ENCODE measurements around the gene KLHL26. TPM values are rescaled to one million over a fixed set of nuclear protein-coding genes. Genes with fewer than 3 reads are reported as not detected.

Gene KLHL26
- total RNA-seq, 1 experiment from 2014 or later = 10.7 TPM

DNA sequence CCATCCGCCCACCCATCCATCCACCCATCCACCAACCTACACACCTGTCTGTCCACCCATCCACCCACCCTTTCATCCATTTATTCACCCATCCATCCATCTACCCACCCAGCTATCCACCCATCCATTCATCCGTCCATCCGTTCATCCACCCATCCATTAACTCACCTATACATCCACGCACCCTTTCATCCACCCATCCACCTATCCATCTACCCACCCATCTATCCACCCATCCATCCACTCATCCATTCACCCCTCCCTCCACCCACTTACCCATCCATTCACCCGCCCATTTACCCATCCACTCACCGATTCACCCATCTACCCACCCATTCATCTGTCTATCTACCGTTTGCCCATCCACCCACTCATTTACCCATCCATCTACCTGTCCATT lies 17.6 kb downstream of the KLHL26 start:
- no peak overlapping the region for H3K9ac ChIP-seq (ENCODE audit: extremely low read depth, insufficient read length, low read length)
- H3K27me3 Mint-ChIP-seq (ENCODE audit: low read depth) = peaks cover 4% of the 10 kb centered on the region
- H3K9me3 ChIP-seq (ENCODE audit: control insufficient read depth, low read depth, low read length) = no peaks in the 10 kb centered on the region
- no peaks in the 10 kb centered on the region for H3K9me3 Mint-ChIP-seq
- H3K27ac Mint-ChIP-seq = no peak overlapping the region
- no peak overlapping the region for H2AK5ac ChIP-seq (ENCODE audit: insufficient read length, low read length)
- no peak overlapping the region for H3K56ac ChIP-seq (ENCODE audit: insufficient read length, low read depth, low read length)
- H3K4ac ChIP-seq (ENCODE audit: low read depth, low read length) = no peak overlapping the region
- no peak overlapping the region for H2BK20ac ChIP-seq (ENCODE audit: low read depth, low read length, poor library complexity, severe bottlenecking)
- 100% methylated on average over 5 of the region's 7 CpGs for WGBS (ENCODE audit: extremely low coverage, insufficient read length, low lambda C conversion rate)
- DNase-seq = no peak
- H3K18ac ChIP-seq (ENCODE audit: insufficient read length, low read depth, low read length) = no peak overlapping the region
- no peaks in the 10 kb centered on the region for H3K23me2 ChIP-seq (ENCODE audit: insufficient read length, low read depth, low read length, poor library complexity, severe bottlenecking)
- no peak overlapping the region for H2BK12ac ChIP-seq (ENCODE audit: insufficient read length, low read depth, low read length)
- H3K36me3 Mint-ChIP-seq (ENCODE audit: insufficient read depth in 1 of 3, low read depth in 3 of 3) = peaks cover 0 to 2% (median 2%) of the 10 kb centered on the region in 3 experiments; a peak in 2 of 7 replicates
- no peak overlapping the region for H4K8ac ChIP-seq (replicated peaks; ENCODE audit: insufficient read length, low read depth, low read length)
- no peaks in the 10 kb centered on the region for H3K79me1 ChIP-seq (ENCODE audit: insufficient read depth, low read depth, low read length, poor library complexity, severe bottlenecking)
- H3K23ac ChIP-seq (ENCODE audit: insufficient read length, low read depth, low read length) = no peak overlapping the region
- no peak overlapping the region for H2BK5ac ChIP-seq (ENCODE audit: insufficient read length, low read length)
- no peak overlapping the region for H4K91ac ChIP-seq (ENCODE audit: insufficient read length, low read depth, low read length)
- H4K20me1 ChIP-seq (ENCODE audit: control insufficient read depth, insufficient read depth, insufficient read length) = no peaks in the 10 kb centered on the region
- H3K27me3 ChIP-seq (ENCODE audit: insufficient read depth, low read length) = no peaks in the 10 kb centered on the region
- H3K27ac ChIP-seq (ENCODE audit: insufficient read length, low read depth, low read length) = no peak overlapping the region
- H3K79me2 ChIP-seq (ENCODE audit: insufficient read depth, low read length) = no peaks in the 10 kb centered on the region
- TF ChIP-seq, protein P1, sequence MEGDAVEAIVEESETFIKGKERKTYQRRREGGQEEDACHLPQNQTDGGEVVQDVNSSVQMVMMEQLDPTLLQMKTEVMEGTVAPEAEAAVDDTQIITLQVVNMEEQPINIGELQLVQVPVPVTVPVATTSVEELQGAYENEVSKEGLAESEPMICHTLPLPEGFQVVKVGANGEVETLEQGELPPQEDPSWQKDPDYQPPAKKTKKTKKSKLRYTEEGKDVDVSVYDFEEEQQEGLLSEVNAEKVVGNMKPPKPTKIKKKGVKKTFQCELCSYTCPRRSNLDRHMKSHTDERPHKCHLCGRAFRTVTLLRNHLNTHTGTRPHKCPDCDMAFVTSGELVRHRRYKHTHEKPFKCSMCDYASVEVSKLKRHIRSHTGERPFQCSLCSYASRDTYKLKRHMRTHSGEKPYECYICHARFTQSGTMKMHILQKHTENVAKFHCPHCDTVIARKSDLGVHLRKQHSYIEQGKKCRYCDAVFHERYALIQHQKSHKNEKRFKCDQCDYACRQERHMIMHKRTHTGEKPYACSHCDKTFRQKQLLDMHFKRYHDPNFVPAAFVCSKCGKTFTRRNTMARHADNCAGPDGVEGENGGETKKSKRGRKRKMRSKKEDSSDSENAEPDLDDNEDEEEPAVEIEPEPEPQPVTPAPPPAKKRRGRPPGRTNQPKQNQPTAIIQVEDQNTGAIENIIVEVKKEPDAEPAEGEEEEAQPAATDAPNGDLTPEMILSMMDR (conservative IDR thresholded peaks at IDR 0.05) = no peak
- H2BK120ac ChIP-seq (ENCODE audit: low read depth, low read length, poor library complexity, severe bottlenecking) = no peak overlapping the region
- no peaks in the 10 kb centered on the region; the same call in 1 of the 2 replicates for H3K4me1 ChIP-seq (ENCODE audit: insufficient read depth, low read length)
- H3K4me1 Mint-ChIP-seq = peaks cover 36 to 46% of the 10 kb centered on the region in 2 experiments
- H4K5ac ChIP-seq (ENCODE audit: insufficient read length, low read depth, low read length) = no peak overlapping the region
- H2AFZ ChIP-seq (ENCODE audit: low read length) = no peak overlapping the region
- H3K14ac ChIP-seq (ENCODE audit: insufficient read depth, low read length) = no peak overlapping the region; the same call in 1 of the 2 replicates
- no peak overlapping the region for H3K4me3 Mint-ChIP-seq
- H3T11ph ChIP-seq (ENCODE audit: low read length) = no peak overlapping the region
- H3K4me2 ChIP-seq (ENCODE audit: insufficient read depth, insufficient read length, low read length) = no peak overlapping the region
- H2BK15ac ChIP-seq (ENCODE audit: low read depth, low read length) = no peak overlapping the region

All from H9 (cell line).